GM10266 (cell line): ENCODE results near the gene TJAP1.

Experiments
- DNase-seq: peaks from one replicate; pipeline ENCODE4 v3.0.0; 2012; ENCODE audit errors: extremely low spot score
- TF ChIP-seq, protein P1 (sequence below): IDR thresholded peaks from 2 replicates; pipeline ENCODE4 v1.5.1; 2012; ENCODE audit warnings: mild to moderate bottlenecking, low read depth; ENCODE audit not compliant: control insufficient read depth, insufficient read depth; ENCODE audit errors: missing control alignments

TJAP1 gene

DNA sequence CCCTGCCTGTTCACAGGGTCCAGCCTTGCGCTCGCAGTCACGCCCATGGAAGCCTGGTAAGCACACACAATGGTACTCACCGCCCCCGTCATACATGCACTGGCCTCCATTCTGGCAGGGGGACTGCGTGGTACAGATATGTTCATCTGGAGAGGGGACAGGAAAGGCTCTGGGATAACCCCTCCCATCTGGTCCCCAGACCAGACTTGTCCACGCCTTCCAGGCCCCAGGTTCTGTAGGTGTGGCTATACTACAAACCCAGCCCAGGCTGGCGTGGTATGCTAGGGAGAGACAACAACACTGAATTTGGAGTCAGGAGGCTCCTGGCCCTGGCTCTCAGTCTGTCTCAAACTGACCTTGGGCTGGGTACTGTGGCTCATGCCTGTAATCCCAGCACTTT lies 25.4 kb upstream of the TJAP1 start:
- no peak for DNase-seq
- TF ChIP-seq, protein P1, sequence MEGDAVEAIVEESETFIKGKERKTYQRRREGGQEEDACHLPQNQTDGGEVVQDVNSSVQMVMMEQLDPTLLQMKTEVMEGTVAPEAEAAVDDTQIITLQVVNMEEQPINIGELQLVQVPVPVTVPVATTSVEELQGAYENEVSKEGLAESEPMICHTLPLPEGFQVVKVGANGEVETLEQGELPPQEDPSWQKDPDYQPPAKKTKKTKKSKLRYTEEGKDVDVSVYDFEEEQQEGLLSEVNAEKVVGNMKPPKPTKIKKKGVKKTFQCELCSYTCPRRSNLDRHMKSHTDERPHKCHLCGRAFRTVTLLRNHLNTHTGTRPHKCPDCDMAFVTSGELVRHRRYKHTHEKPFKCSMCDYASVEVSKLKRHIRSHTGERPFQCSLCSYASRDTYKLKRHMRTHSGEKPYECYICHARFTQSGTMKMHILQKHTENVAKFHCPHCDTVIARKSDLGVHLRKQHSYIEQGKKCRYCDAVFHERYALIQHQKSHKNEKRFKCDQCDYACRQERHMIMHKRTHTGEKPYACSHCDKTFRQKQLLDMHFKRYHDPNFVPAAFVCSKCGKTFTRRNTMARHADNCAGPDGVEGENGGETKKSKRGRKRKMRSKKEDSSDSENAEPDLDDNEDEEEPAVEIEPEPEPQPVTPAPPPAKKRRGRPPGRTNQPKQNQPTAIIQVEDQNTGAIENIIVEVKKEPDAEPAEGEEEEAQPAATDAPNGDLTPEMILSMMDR = no peak

DNA sequence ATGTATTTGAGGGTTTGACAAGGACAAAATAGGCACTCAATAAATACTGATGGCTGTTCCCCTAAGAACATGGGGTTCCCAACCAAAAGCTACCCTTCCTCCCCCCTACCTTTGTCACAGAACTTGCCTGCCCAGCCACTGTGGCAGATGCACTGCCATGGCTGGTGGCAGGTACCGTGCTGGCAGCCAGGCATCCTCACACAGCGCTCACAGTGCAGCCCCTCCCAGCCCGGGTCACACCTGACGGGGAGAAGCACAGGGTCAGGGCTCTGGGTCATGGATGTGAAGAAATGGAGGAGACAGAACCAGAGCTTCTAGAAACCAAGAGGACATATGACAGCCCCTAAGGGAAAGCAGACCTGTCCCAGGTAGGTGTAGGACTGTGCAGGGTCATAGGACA lies 24.5 kb upstream of the TJAP1 start:
- TF ChIP-seq, protein P1 = no peak
- DNase-seq = no peak

DNA sequence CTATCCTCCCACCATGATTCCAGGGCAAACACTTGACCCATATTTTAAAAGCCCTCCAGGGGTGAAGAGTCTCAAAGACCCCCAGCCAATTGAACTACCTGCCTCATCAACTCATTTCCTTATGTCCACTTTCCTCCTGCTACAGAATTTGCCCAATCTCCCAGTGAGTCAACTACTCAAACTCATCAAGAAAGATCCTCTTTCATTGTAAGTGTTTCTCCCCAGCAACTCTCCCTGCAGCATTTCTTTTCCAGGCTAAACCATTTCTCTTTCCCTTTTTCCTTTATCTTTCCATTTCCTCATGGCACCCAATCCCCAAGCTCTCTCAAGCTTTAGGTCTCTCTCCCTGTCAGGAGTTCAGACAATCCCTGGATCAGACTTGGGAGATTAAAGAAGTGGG lies 23.5 kb upstream of the TJAP1 start:
- DNase-seq = no peak

DNA sequence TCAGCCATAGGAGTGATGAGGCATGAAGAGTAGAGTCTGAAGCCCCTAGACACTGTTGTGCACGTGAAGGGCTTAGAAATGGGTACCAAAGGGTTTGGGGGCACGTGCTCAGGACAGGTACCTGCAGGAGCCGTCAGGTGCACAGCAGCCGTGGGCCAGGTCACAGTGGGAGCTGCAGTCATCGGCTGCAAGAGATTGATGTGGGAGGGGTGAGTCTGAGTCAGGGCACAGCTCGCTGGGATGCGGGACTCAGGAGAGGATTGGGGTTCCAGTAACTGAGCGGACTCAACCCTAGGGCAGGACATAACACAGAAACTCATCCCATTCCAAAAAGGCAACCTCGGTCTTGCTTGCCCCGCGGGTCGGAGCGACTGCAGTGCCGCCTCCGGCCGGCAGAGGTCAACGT lies 23.1 kb upstream of the TJAP1 start:
- DNase-seq = no peak
- TF ChIP-seq, protein P1 = peak; percentile 98

More for the DNA sequence above, 23.5 kb upstream of the TJAP1 start:
- TF ChIP-seq, protein P1 = no peak

DNA sequence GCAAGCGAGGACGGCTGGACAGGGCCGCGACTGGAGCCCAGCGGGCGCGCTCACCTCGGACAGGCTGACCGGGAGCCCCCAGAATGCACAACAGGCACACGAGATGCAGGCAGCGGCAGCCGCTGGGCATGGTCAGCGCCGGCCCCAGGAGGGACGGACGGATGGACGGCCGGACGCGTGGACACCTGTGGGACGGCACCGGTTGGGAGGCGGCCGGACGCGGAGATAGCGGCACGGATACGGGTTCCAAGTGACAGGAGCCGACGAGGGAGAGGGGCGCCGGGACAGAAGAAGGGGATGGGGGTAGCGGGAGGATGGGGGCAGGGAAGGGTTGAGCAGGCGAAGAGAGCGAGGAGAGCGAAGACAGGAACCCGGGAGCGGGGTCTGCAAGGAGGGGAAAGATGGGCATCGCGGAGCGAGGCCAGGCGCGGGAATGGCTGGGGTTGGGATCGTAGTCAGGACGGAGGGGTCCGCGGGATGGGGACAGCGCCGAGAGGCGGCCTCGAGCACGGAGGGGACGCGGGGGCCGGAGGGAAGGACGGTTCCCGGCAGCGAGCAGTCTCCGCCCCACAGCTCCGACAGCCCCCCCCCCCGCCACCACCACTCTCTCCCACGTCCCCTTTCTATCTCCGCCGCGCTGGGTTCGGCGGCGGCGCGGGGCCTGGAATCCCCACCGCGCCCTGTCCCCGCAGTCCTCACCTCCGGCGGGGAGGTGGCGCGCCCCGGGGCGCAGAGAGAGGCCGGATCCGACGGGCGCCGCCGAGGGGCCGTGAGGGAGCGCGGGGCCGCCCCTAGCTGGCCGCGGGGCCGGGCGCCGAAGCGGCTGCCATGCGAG lies 22.5 kb upstream of the TJAP1 start:
- TF ChIP-seq, protein P1 = no peak
- peak; percentile 89 for DNase-seq

DNA sequence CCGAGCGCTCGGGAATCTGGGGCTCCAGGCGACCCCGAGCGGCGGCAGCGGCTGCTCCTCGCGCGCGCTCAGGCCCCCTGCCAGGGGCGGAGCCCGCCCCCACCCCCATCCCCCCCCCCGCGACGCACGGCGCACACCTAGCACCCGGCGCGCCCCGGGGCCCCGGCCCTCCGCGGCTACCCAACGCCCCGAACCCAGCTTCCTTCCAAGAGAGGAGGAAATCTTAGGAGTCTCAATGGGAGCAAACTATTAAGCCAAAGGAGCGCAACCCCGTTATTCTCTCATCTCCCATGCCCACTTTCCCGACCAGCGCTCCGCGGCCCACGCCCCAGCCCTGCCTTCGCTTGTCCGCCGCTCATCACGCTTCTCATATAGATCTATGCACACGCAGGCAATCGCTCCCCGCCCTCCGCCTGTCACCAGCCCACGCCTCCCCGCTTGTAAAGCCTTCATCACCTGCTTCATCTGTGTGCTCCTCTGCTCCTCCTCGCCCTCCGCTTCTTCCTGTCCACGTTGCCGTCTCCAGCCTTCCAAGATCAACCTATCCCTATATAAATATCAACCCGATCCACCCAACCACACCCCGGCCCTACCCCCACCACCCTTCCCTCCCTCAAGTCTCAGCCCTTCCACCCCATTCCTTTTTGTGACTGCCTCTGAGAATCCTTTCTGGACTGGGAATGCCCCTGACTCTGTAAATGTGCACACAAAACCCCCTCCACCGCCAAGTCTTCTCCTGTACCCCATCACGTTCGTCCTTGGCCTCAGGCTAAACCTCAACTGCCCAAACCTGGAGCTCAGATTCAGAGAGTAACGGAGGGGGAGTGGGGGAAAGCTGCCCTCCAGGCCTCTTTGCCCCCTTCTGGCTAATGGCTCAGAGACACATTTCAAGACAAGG lies 21.6 kb upstream of the TJAP1 start, which contains the start of gene DLK2:
Gene DLK2, minus strand, starts transcription at position 18 of the 898 bp plus-strand sequence. CDS start 723 bp downstream, outside the sequence.
- TF ChIP-seq, protein P1 = no peak
- DNase-seq = peak; percentile 71
